Measurements from ENCODE around the gene IL1RAPL1.

IL1RAPL1 gene

DNA sequence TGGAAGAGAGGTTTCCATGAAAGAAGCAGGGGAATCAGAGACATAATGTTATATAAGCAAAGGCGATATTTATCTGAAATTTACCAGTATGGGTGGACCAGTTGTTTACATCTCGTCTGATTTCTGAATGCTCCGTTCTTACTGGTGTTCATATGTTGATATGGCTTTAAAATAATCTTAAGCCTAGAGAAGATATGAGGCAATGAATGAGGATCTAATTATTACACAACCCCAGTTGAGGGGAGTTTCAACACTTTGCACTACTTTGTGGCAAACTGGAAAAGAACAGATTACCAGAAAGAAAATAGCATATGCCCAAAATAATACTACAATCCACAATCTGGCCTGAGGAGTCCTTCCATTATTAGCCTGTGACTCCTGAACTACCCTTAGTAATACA, 1364.8 kb downstream of the IL1RAPL1 start:
- no peak for DNase-seq
- H3K9me3 ChIP-seq (ENCODE audit: control extremely low read depth in 1 of 5, control insufficient read depth in 4 of 5, insufficient read depth in 2 of 5, low read depth in 1 of 5, low read length in 4 of 5): no peaks in the 10 kb centered on the region
- no peak overlapping the region for H3K27ac ChIP-seq (ENCODE audit: insufficient read depth in 1 of 2, low read depth in 1 of 2, low read length in 2 of 2, poor library complexity in 1 of 2, severe bottlenecking in 2 of 2)
- 95% methylated on average over 2 of the region's 3 CpGs for WGBS (ENCODE audit: insufficient coverage)
- no peaks in the 10 kb centered on the region for H3K36me3 ChIP-seq (ENCODE audit: control insufficient read depth in 4 of 4, insufficient read depth in 4 of 4, low read length in 3 of 4)
- H3K4me1 ChIP-seq (ENCODE audit: control extremely low read depth in 1 of 4, control insufficient read depth in 4 of 4, insufficient read depth in 4 of 4, low read length in 3 of 4): no peaks in the 10 kb centered on the region
- no peak overlapping the region for H3K4me3 ChIP-seq (ENCODE audit: control insufficient read depth in 1 of 7, extremely low read depth in 1 of 7, insufficient read depth in 4 of 7, low read depth in 2 of 7, low read length in 6 of 7)
- H3K27me3 ChIP-seq (replicated peaks in 2 of 5; ENCODE audit: control insufficient read depth in 4 of 5, insufficient read depth in 5 of 5, low read length in 4 of 5): peaks cover 0 to 2% (median 0%) of the 10 kb centered on the region in 5 experiments
- POLR2A ChIA-PET: no interaction called here
- CTCF ChIA-PET: no interaction called here

DNA sequence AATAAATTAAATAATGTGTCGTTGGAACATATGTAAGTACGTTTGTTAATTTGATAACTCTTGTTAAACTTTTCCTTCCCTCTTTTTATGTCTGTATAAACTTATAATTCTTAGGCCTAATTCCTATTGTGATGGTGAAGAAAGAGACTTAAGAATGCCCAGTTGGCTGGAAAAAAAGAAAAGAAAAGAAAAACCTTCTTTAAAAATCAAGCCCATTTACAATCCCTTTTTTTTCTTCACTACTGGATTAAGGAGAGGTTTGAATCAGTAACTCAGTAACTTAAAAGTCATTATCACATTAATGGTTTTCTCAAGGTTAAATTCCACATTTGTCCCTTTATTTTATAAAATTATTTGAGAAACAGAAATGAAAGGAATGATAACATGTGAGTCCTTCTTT, 1374.8 kb downstream of the IL1RAPL1 start:
- DNase-seq: no peak
- no peaks in the 10 kb centered on the region for H3K27me3 ChIP-seq (replicated peaks in 2 of 5; ENCODE audit: control insufficient read depth in 4 of 5, insufficient read depth in 5 of 5, low read length in 4 of 5)
- H3K36me3 ChIP-seq (ENCODE audit: control insufficient read depth in 4 of 4, insufficient read depth in 4 of 4, low read length in 3 of 4): no peaks in the 10 kb centered on the region
- no peak overlapping the region for H3K4me3 ChIP-seq (ENCODE audit: control insufficient read depth in 1 of 7, extremely low read depth in 1 of 7, insufficient read depth in 4 of 7, low read depth in 2 of 7, low read length in 6 of 7)
- ChIA-PET POLR2A (no interaction called here), CTCF (no interaction called here)
- H3K27ac ChIP-seq (ENCODE audit: insufficient read depth in 1 of 2, low read depth in 1 of 2, low read length in 2 of 2, poor library complexity in 1 of 2, severe bottlenecking in 2 of 2): no peak overlapping the region
- H3K9me3 ChIP-seq (ENCODE audit: control extremely low read depth in 1 of 5, control insufficient read depth in 4 of 5, insufficient read depth in 2 of 5, low read depth in 1 of 5, low read length in 4 of 5): no peaks in the 10 kb centered on the region
- WGBS (ENCODE audit: insufficient coverage): no CpG with 5 or more reads among the region's 2 CpGs
- H3K4me1 ChIP-seq (ENCODE audit: control extremely low read depth in 1 of 4, control insufficient read depth in 4 of 4, insufficient read depth in 4 of 4, low read length in 3 of 4): no peaks in the 10 kb centered on the region

DNA sequence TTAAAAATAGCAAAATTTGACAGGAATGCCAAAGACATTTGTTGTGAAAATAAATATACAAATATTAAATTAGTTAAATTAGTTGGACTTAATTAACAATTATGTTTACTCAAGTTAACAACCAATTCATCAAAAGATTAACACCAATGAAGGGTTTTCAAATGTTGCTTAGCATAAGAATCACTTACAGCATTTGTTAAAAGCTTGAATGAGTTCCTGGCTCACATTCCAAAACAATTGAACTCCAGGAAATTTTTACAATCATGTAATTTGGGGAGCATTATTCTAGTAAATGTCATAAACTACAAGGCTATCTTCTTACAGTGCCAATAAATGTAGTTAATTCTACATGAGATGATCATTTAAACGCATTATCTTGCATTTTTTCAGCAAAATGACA, 1378.4 kb downstream of the IL1RAPL1 start:
- POLR2A ChIA-PET: no interaction called here
- DNase-seq: no peak
- Histone ChIP-seq H3K27me3 (replicated peaks in 2 of 5; ENCODE audit: control insufficient read depth in 4 of 5, insufficient read depth in 5 of 5, low read length in 4 of 5) (no peaks in the 10 kb centered on the region), H3K4me3 (ENCODE audit: control insufficient read depth in 1 of 7, extremely low read depth in 1 of 7, insufficient read depth in 4 of 7, low read depth in 2 of 7, low read length in 6 of 7) (no peak overlapping the region), H3K9me3 (ENCODE audit: control extremely low read depth in 1 of 5, control insufficient read depth in 4 of 5, insufficient read depth in 2 of 5, low read depth in 1 of 5, low read length in 4 of 5) (no peaks in the 10 kb centered on the region), H3K27ac (ENCODE audit: insufficient read depth in 1 of 2, low read depth in 1 of 2, low read length in 2 of 2, poor library complexity in 1 of 2, severe bottlenecking in 2 of 2) (no peak overlapping the region), H3K4me1 (ENCODE audit: control extremely low read depth in 1 of 4, control insufficient read depth in 4 of 4, insufficient read depth in 4 of 4, low read length in 3 of 4) (no peaks in the 10 kb centered on the region), H3K36me3 (ENCODE audit: control insufficient read depth in 4 of 4, insufficient read depth in 4 of 4, low read length in 3 of 4) (no peaks in the 10 kb centered on the region)
- no CpG with 5 or more reads among the region's 1 CpG for WGBS (ENCODE audit: insufficient coverage)
- CTCF ChIA-PET: no interaction called here

DNA sequence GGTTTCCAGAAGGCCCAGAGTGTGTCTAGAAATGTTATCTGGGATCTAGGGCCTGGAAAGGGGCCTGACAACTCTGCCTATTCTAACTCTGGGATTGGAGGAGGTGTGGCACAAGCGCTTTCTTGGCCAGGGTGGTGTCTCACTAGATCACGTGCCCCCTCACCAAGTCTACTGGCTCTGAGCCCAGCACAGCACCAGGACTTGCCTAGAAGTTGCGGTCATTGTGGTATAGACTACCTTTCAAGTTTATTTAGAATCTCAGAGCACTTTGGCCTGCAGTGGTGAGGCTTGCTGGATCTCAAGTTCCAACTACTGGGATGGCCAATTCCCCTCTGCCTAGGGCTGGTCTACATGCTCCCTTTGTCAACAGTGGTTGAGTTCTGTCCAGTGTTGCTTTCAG, 1404.8 kb downstream of the IL1RAPL1 start:
- no peak overlapping the region for H3K27ac ChIP-seq (ENCODE audit: insufficient read depth in 1 of 2, low read depth in 1 of 2, low read length in 2 of 2, poor library complexity in 1 of 2, severe bottlenecking in 2 of 2)
- WGBS (ENCODE audit: insufficient coverage): 92% methylated on average over 3 of the region's 3 CpGs
- H3K27me3 ChIP-seq (replicated peaks in 2 of 5; ENCODE audit: control insufficient read depth in 4 of 5, insufficient read depth in 5 of 5, low read length in 4 of 5): no peaks in the 10 kb centered on the region
- H3K4me3 ChIP-seq (ENCODE audit: control insufficient read depth in 1 of 7, extremely low read depth in 1 of 7, insufficient read depth in 4 of 7, low read depth in 2 of 7, low read length in 6 of 7): no peak overlapping the region
- POLR2A ChIA-PET: no interaction called here
- H3K36me3 ChIP-seq (ENCODE audit: control insufficient read depth in 4 of 4, insufficient read depth in 4 of 4, low read length in 3 of 4): no peaks in the 10 kb centered on the region
- H3K4me1 ChIP-seq (ENCODE audit: control extremely low read depth in 1 of 4, control insufficient read depth in 4 of 4, insufficient read depth in 4 of 4, low read length in 3 of 4): no peaks in the 10 kb centered on the region
- H3K9me3 ChIP-seq (ENCODE audit: control extremely low read depth in 1 of 5, control insufficient read depth in 4 of 5, insufficient read depth in 2 of 5, low read depth in 1 of 5, low read length in 4 of 5): no peaks in the 10 kb centered on the region
- DNase-seq: no peak
- CTCF ChIA-PET: no interaction called here

DNA sequence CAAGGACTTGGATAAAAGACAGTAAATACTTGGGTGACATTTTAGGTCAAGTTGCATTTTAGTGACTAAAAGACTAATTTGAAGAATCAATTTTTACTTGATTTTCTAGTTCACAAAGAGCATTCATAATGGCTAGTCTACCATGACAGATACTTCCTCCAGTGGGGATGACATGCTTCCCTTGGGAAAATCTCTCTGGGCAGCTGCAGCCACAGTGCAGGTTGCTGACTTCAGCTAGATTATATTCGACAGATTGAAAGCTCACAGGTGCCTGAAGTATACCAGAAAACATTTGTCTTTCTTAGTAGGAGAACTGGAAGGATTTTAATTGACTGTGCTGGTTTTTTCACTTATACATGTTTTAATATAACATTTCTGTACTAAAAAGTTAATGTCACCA, 1418.6 kb downstream of the IL1RAPL1 start:
- no peak overlapping the region for H3K4me3 ChIP-seq (ENCODE audit: control insufficient read depth in 1 of 7, extremely low read depth in 1 of 7, insufficient read depth in 4 of 7, low read depth in 2 of 7, low read length in 6 of 7)
- H3K36me3 ChIP-seq (ENCODE audit: control insufficient read depth in 4 of 4, insufficient read depth in 4 of 4, low read length in 3 of 4): no peaks in the 10 kb centered on the region
- ChIA-PET CTCF (no interaction called here), POLR2A (no interaction called here)
- no CpG with 5 or more reads among the region's 1 CpG for WGBS (ENCODE audit: insufficient coverage)
- no peaks in the 10 kb centered on the region for H3K4me1 ChIP-seq (ENCODE audit: control extremely low read depth in 1 of 4, control insufficient read depth in 4 of 4, insufficient read depth in 4 of 4, low read length in 3 of 4)
- no peak for DNase-seq
- no peak overlapping the region for H3K27ac ChIP-seq (ENCODE audit: insufficient read depth in 1 of 2, low read depth in 1 of 2, low read length in 2 of 2, poor library complexity in 1 of 2, severe bottlenecking in 2 of 2)
- H3K9me3 ChIP-seq (ENCODE audit: control extremely low read depth in 1 of 5, control insufficient read depth in 4 of 5, insufficient read depth in 2 of 5, low read depth in 1 of 5, low read length in 4 of 5): no peaks in the 10 kb centered on the region
- no peaks in the 10 kb centered on the region for H3K27me3 ChIP-seq (replicated peaks in 2 of 5; ENCODE audit: control insufficient read depth in 4 of 5, insufficient read depth in 5 of 5, low read length in 4 of 5)
